22Rv1 (cell line): Measurements from ENCODE around the gene MATCAP1.

Experiments used
- CTCF ChIP-seq: fragments of 450-650 bp; IDR thresholded peaks from 2 replicates; pipeline ENCODE4 v1.5.1; 2017; ENCODE audit warnings: mild to moderate bottlenecking
- ZFX ChIP-seq: fragments of 450-650 bp; IDR thresholded peaks from 2 replicates; pipeline ENCODE4 v1.6.1; 2017; ENCODE audit warnings: antibody characterized with exemption, borderline replicate concordance

- no peak for TF ChIP-seq CTCF
- TF ChIP-seq ZFX, result no peak
Measured at GRCh38 chr16:67148221-67148620, 35.5 kb downstream of the MATCAP1 start.
